ENCODE data around the gene PCBP3.

GRCh38 chr21:45638707-45639106, 4.8 kb upstream of the PCBP3 start:
- TF ChIP-seq, protein P1, sequence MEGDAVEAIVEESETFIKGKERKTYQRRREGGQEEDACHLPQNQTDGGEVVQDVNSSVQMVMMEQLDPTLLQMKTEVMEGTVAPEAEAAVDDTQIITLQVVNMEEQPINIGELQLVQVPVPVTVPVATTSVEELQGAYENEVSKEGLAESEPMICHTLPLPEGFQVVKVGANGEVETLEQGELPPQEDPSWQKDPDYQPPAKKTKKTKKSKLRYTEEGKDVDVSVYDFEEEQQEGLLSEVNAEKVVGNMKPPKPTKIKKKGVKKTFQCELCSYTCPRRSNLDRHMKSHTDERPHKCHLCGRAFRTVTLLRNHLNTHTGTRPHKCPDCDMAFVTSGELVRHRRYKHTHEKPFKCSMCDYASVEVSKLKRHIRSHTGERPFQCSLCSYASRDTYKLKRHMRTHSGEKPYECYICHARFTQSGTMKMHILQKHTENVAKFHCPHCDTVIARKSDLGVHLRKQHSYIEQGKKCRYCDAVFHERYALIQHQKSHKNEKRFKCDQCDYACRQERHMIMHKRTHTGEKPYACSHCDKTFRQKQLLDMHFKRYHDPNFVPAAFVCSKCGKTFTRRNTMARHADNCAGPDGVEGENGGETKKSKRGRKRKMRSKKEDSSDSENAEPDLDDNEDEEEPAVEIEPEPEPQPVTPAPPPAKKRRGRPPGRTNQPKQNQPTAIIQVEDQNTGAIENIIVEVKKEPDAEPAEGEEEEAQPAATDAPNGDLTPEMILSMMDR (IDR thresholded peaks at IDR 0.05): no peak
- no peak for TF ChIP-seq POLR2A (IDR thresholded peaks at IDR 0.05)
